Endodermal cell (in vitro differentiated cells): ENCODE results near the gene CGREF1. TPM values are rescaled to one million over a fixed set of nuclear protein-coding genes. Genes with fewer than 3 reads are reported as not detected.

Experiments
- DNase-seq: peaks from one replicate; pipeline ENCODE4 v3.0.0-alpha.2; 2017
- H3K27ac ChIP-seq: 2 replicates; pipeline ENCODE4 v1.5.1; 2013; ENCODE audit warnings: mild to moderate bottlenecking, low read depth, low read length, moderate library complexity
- H3K27me3 ChIP-seq: 2 replicates; pipeline ENCODE4 v1.6.1; 2013; ENCODE audit warnings: mild to moderate bottlenecking, low read length, moderate library complexity; ENCODE audit not compliant: insufficient read depth, control insufficient read depth, poor library complexity, severe bottlenecking
- H3K36me3 ChIP-seq: 2 replicates; pipeline ENCODE4 v1.7.0; 2013; ENCODE audit warnings: mild to moderate bottlenecking, low read length, moderate library complexity; ENCODE audit not compliant: control insufficient read depth, insufficient read depth
- H3K4me1 ChIP-seq: one replicate; pipeline ENCODE4 v1.7.0; 2013; ENCODE audit warnings: low read length; ENCODE audit not compliant: control insufficient read depth, insufficient read depth
- H3K4me3 ChIP-seq: 2 replicates; pipeline ENCODE4 v1.5.1; 2013; ENCODE audit warnings: mild to moderate bottlenecking, low read length, moderate library complexity
- H3K9ac ChIP-seq: 2 replicates; pipeline ENCODE4 v1.6.1; 2013; ENCODE audit warnings: mild to moderate bottlenecking, low read length, moderate library complexity; ENCODE audit not compliant: poor library complexity, severe bottlenecking; ENCODE audit errors: extremely low read depth
- H3K9me3 ChIP-seq: 2 replicates; pipeline ENCODE4 v1.6.1; 2013; ENCODE audit warnings: mild to moderate bottlenecking, low read length, moderate library complexity; ENCODE audit not compliant: control insufficient read depth
- H3K27ac Mint-ChIP-seq: 2 replicates; pipeline ENCODE4 v1.8.0; 2020; ENCODE audit warnings: mixed read lengths
- H3K27me3 Mint-ChIP-seq: 2 replicates; pipeline ENCODE4 v1.8.0; 2021; ENCODE audit warnings: mild to moderate bottlenecking, mixed read lengths; ENCODE audit not compliant: insufficient read depth
- H3K36me3 Mint-ChIP-seq: 2 replicates; pipeline ENCODE4 v1.8.0; 2020; ENCODE audit warnings: low read depth, mixed read lengths
- H3K4me1 Mint-ChIP-seq: 2 replicates; pipeline ENCODE4 v1.8.0; 2020; ENCODE audit warnings: mixed read lengths
- H3K4me3 Mint-ChIP-seq: 2 replicates; pipeline ENCODE4 v1.8.0; 2020; ENCODE audit warnings: mild to moderate bottlenecking, moderate library complexity, mixed read lengths
- H3K9me3 Mint-ChIP-seq: 2 replicates; pipeline ENCODE4 v1.8.0; 2020; ENCODE audit warnings: mild to moderate bottlenecking, mixed read lengths
- CTCF ChIP-seq: fragments of 200-600 bp; sonication (generic); conservative IDR thresholded peaks from 2 replicates; pipeline ENCODE4 v1.5.0; 2021; ENCODE audit warnings: antibody characterized with exemption, mild to moderate bottlenecking
- WGBS, 2 experiments: methylation state at CpG; one replicate each; pipeline versions ENCODE4 v1.1.5 to v1.1.7; 2013; ENCODE audit warnings: missing lambda C conversion rate in 2 of 2, mixed read lengths in 1 of 2; ENCODE audit not compliant: insufficient coverage in 1 of 2, insufficient read length in 1 of 2; 5-methylcytosine and 5-hydroxymethylcytosine counted together
- total RNA-seq, 2 donors: library from RNA; stranded (reverse); fragmentation: NEBNext Ultra II Directional in 1 of 2; extraction: Animal tissue kit (Norgen Biotek cat#: 25700) in 1 of 2; gene quantifications; 2 replicates in 1 of 2; 3 replicates in 1 of 2; pipeline ENCODE4 v1.2.1, GENCODE V29; 2021

CGREF1 gene
- total RNA-seq, 2 donors from 2014 or later: 0.20 to 0.33 TPM

- H3K4me3 Mint-ChIP-seq: no peak overlapping the region
- no peak for DNase-seq
- H3K4me1 ChIP-seq: no peaks in the 10 kb centered on the region
- H3K27me3 ChIP-seq: no peaks in the 10 kb centered on the region
- H3K4me1 Mint-ChIP-seq: no peaks in the 10 kb centered on the region
- no peak overlapping the region for H3K27ac ChIP-seq
- no peak for TF ChIP-seq CTCF
- H3K9me3 Mint-ChIP-seq: no peaks in the 10 kb centered on the region
- peaks cover 2% of the 10 kb centered on the region for H3K27me3 Mint-ChIP-seq
- no peak overlapping the region for H3K27ac Mint-ChIP-seq
- no peaks in the 10 kb centered on the region for H3K36me3 Mint-ChIP-seq
- H3K9me3 ChIP-seq: no peaks in the 10 kb centered on the region
- WGBS, 2 experiments: 93 to 97% methylated on average over 21 to 29 of the region's 29 CpGs
- H3K36me3 ChIP-seq: no peaks in the 10 kb centered on the region
- no peak overlapping the region for H3K9ac ChIP-seq
- H3K4me3 ChIP-seq: no peak overlapping the region
These were observed 30.9 kb upstream of the CGREF1 start for GRCh38 chr2:27149570-27150405.

GRCh38 chr2:27148801-27149439 lies 30.0 kb upstream of the CGREF1 start, which contains the start of gene TCF23:
Gene TCF23 (plus strand): TSS chr2:27149004. CDS start chr2:27149134, 130 bp downstream.
- H3K4me3 ChIP-seq: no peak within 1 kb of the TSS
- H3K9me3 Mint-ChIP-seq: no peaks in the 10 kb centered on the region
- no peaks in the 10 kb centered on the region for H3K9me3 ChIP-seq
- H3K4me1 ChIP-seq: no peaks in the 10 kb centered on the region
- no peaks in the 10 kb centered on the region for H3K36me3 Mint-ChIP-seq
- DNase-seq: no peak
- no peak within 1 kb of the TSS for H3K27ac ChIP-seq
- H3K27ac Mint-ChIP-seq: no peak within 1 kb of the TSS
- no peaks in the 10 kb centered on the region for H3K36me3 ChIP-seq
- no peaks in the 10 kb centered on the region for H3K27me3 ChIP-seq
- H3K9ac ChIP-seq: no peak within 1 kb of the TSS
- H3K27me3 Mint-ChIP-seq: peaks cover 3% of the 10 kb centered on the region
- WGBS, 2 experiments: 93% methylated on average over 7 to 12 of the region's 12 CpGs
- no peak within 1 kb of the TSS for H3K4me3 Mint-ChIP-seq
- H3K4me1 Mint-ChIP-seq: no peaks in the 10 kb centered on the region
- TF ChIP-seq CTCF: no peak

- Mint-ChIP-seq H3K4me3 (no peak overlapping the region), H3K36me3 (no peaks in the 10 kb centered on the region), H3K27ac (no peak overlapping the region), H3K27me3 (peaks cover 11% of the 10 kb centered on the region), H3K4me1 (no peaks in the 10 kb centered on the region), H3K9me3 (no peaks in the 10 kb centered on the region)
- Histone ChIP-seq H3K27me3 (peaks cover 6% of the 10 kb centered on the region), H3K27ac (no peak overlapping the region), H3K9ac (no peak overlapping the region), H3K36me3 (no peaks in the 10 kb centered on the region), H3K9me3 (no peaks in the 10 kb centered on the region), H3K4me3 (no peak overlapping the region), H3K4me1 (no peaks in the 10 kb centered on the region)
- DNase-seq: no peak
- TF ChIP-seq CTCF: no peak
- WGBS, 2 experiments: 95% methylated on average over 8 of the region's 8 CpGs
These were observed 29.0 kb upstream of the CGREF1 start for GRCh38 chr2:27147935-27148334.
